ENCODE measurements around the gene APOBEC3H.

Gene APOBEC3H

GRCh38 chr22:39152024-39152510 lies 55.0 kb downstream of the APOBEC3H start:
- in situ Hi-C loops (cut with HindIII; ENCODE audit: low sequenced_read_pairs), result no loop called here

- in situ Hi-C loops (cut with HindIII; ENCODE audit: low sequenced_read_pairs), result no loop called here
These were observed 55.6 kb downstream of the APOBEC3H start, which contains the start of gene CBX7 for GRCh38 chr22:39152511-39153219. Gene CBX7, minus strand, starts transcription at chr22:39152680. Its CDS starts 236 bp downstream, at chr22:39152444.

GRCh38 chr22:39153220-39153717 lies 56.2 kb downstream of the APOBEC3H start:
- in situ Hi-C loops (cut with HindIII; ENCODE audit: low sequenced_read_pairs), result no loop called here

Measured in endothelial cell of hepatic sinusoid (primary cell).